Measurements from ENCODE around the gene ABCF2. TPM values are rescaled to one million over a fixed set of nuclear protein-coding genes. Genes with fewer than 3 reads are reported as not detected.

ABCF2 gene
- total and polyA plus RNA-seq, 2 of the 13 experiments (the other 11 are each of a cell fraction or from before 2014, with no cell fraction given) = 16.3 to 42.5 TPM

- 9% methylated on average over 10 of the region's 10 CpGs for WGBS (ENCODE audit: low lambda C conversion rate)
- DNase-seq (ENCODE audit: low spot score) (no peak), ATAC-seq (no peak), FAIRE-seq (no peak)
- no TSS peak for BruUV-seq (replicated peaks)
- intact Hi-C loops (cut with micrococcal nuclease; ENCODE audit: unreplicated experiment) (no loop called here), in situ Hi-C loops (cut with HindIII; ENCODE audit: extremely low pct_ligation_motif_present, low pct_unique_long_range_greater_than_20kb) (no loop called here)
- no peak overlapping the region for H2AFZ ChIP-seq (ENCODE audit: low read length)
- no peak overlapping the region for H3K27ac ChIP-seq (ENCODE audit: extremely low read length, insufficient read depth, low read length)
- H3K36me3 ChIP-seq (replicated peaks in 1 of 2; ENCODE audit: control insufficient read depth in 1 of 2, insufficient read depth in 2 of 2, low read length in 2 of 2) = no peaks in the 10 kb centered on the region
- H3K4me2 ChIP-seq (ENCODE audit: low read depth, low read length) = no peak overlapping the region
- H3K9me3 ChIP-seq (ENCODE audit: low read length) = no peaks in the 10 kb centered on the region
- peaks cover 18% of the 10 kb centered on the region for H3K4me1 ChIP-seq (ENCODE audit: insufficient read depth, low read length)
- peaks cover 5 to 70% of the 10 kb centered on the region in 2 experiments for H3K27me3 ChIP-seq (ENCODE audit: control insufficient read depth in 1 of 2, insufficient read depth in 2 of 2, low read length in 2 of 2)
- H4K20me1 ChIP-seq (ENCODE audit: insufficient read depth, low read length) = no peaks in the 10 kb centered on the region
- ChIA-PET CTCF (ENCODE audit: low intra/inter-chr PET ratio, low total read pairs) (no interaction called here), POLR2A (no interaction called here)
- TF ChIP-seq ARHGAP35 (CRISPR knock-in tag; IDR thresholded peaks at IDR 0.05; ENCODE audit: borderline replicate concordance) = no peak
- no peak overlapping the region for H3K4me3 ChIP-seq (replicated peaks in 1 of 3; ENCODE audit: insufficient read depth in 1 of 3, low read depth in 2 of 3, low read length in 3 of 3)
- H3K79me2 ChIP-seq (ENCODE audit: insufficient read depth, low read length) = no peaks in the 10 kb centered on the region
- no peak overlapping the region for H3K9ac ChIP-seq (ENCODE audit: insufficient read depth, low read depth, low read length)
Measured at GRCh38 chr7:151275813-151276577, 49.0 kb upstream of the ABCF2 start.

GRCh38 chr7:151274936-151275812 is 48.2 kb upstream of the ABCF2 start:
- TF ChIP-seq SMAD9 (CRISPR knock-in tag; IDR thresholded peaks at IDR 0.05) = no peak
- TF ChIP-seq POGZ (CRISPR knock-in tag; IDR thresholded peaks at IDR 0.05) = no peak
- no peak for TF ChIP-seq ZZZ3 (CRISPR knock-in tag; IDR thresholded peaks at IDR 0.05; ENCODE audit: borderline replicate concordance)
- TF ChIP-seq GATA4 (IDR thresholded peaks at IDR 0.05; ENCODE audit: borderline replicate concordance, low read depth) = no peak
- TF ChIP-seq ZNF264 (CRISPR knock-in tag; IDR thresholded peaks at IDR 0.05) = no peak
- no peak for TF ChIP-seq NAIF1 (CRISPR knock-in tag; IDR thresholded peaks at IDR 0.05; ENCODE audit: borderline replicate concordance)
- no peak for TF ChIP-seq ZSCAN25 (CRISPR knock-in tag; IDR thresholded peaks at IDR 0.05)
- no peak for TF ChIP-seq SALL1 (CRISPR knock-in tag; IDR thresholded peaks at IDR 0.05)
- no peaks in the 10 kb centered on the region for H3K79me2 ChIP-seq (ENCODE audit: insufficient read depth, low read length)
- BruUV-seq (replicated peaks) = no TSS peak
- H3K27ac ChIP-seq (ENCODE audit: extremely low read length, insufficient read depth, low read length) = no peak overlapping the region
- CTCF ChIA-PET (ENCODE audit: low intra/inter-chr PET ratio, low total read pairs) = no interaction called here
- FAIRE-seq = no peak
- no peak overlapping the region for H3K4me2 ChIP-seq (ENCODE audit: low read depth, low read length)
- no peak overlapping the region for H3K4me3 ChIP-seq (replicated peaks in 1 of 3; ENCODE audit: insufficient read depth in 1 of 3, low read depth in 2 of 3, low read length in 3 of 3)
- POLR2A ChIA-PET = no interaction called here
- peak; percentile 17; the same call in 2 of the 3 replicates for ATAC-seq
- intact Hi-C loops (cut with micrococcal nuclease; ENCODE audit: unreplicated experiment) (no loop called here), in situ Hi-C loops (cut with HindIII; ENCODE audit: extremely low pct_ligation_motif_present, low pct_unique_long_range_greater_than_20kb) (no loop called here)
- no peak for DNase-seq (ENCODE audit: low spot score)
- H3K4me1 ChIP-seq (ENCODE audit: insufficient read depth, low read length) = peaks cover 18% of the 10 kb centered on the region
- H3K9ac ChIP-seq (ENCODE audit: insufficient read depth, low read depth, low read length) = no peak overlapping the region
- 19% methylated on average over 14 of the region's 17 CpGs for WGBS (ENCODE audit: low lambda C conversion rate)
- H2AFZ ChIP-seq (ENCODE audit: low read length) = no peak overlapping the region
- H3K27me3 ChIP-seq (ENCODE audit: control insufficient read depth in 1 of 2, insufficient read depth in 2 of 2, low read length in 2 of 2) = peaks cover 5 to 69% of the 10 kb centered on the region in 2 experiments
- H4K20me1 ChIP-seq (ENCODE audit: insufficient read depth, low read length) = no peaks in the 10 kb centered on the region
- H3K9me3 ChIP-seq (ENCODE audit: low read length) = no peaks in the 10 kb centered on the region
- H3K36me3 ChIP-seq (replicated peaks in 1 of 2; ENCODE audit: control insufficient read depth in 1 of 2, insufficient read depth in 2 of 2, low read length in 2 of 2) = no peaks in the 10 kb centered on the region
